ENCODE results near the gene AKAP12.
"Not testable (repeated sequence)": the region's sequence is repeated elsewhere in the genome, so short reads cannot be mapped to it uniquely, and the experiment has no call there.

AKAP12 gene

DNA sequence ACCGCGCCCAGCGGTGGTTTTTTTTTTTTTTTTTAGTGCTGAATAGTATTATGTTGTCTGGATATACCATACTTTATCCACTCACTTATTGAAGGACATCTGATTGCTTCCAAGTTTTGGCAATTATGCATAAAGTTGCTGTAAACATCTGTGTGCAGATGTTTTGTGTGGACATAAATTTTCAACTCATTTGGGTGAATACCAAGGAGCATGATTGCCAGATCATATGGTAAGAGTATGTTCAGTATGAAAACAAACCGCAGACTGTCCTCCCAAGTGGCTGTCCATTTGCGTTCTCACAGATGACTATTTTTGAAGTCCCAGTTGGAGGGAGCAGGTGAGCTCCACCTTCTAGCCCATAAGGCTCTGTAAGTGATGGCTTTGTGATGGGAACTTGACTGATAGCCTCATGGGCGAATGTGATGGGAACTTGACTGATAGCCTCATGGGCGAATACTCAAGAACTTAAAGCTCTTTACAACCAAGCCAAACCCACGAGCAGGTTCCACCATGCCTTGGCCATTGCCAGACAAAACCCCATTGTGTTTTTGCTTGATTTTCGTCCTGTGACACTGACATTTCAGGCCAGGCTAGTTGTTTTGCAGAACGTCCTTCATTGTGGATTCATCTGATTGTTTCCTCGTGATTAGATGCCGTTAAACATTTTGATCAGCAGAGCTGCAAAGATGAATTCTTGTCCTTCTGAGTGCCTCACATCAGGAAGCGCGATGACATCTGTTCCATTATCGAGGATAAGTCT, 100.6 kb downstream of the AKAP12 start:
- H3K4me3 ChIP-seq (ENCODE audit: control insufficient read depth, low read depth, low read length): no peak overlapping the region
- TF ChIP-seq, protein P1, sequence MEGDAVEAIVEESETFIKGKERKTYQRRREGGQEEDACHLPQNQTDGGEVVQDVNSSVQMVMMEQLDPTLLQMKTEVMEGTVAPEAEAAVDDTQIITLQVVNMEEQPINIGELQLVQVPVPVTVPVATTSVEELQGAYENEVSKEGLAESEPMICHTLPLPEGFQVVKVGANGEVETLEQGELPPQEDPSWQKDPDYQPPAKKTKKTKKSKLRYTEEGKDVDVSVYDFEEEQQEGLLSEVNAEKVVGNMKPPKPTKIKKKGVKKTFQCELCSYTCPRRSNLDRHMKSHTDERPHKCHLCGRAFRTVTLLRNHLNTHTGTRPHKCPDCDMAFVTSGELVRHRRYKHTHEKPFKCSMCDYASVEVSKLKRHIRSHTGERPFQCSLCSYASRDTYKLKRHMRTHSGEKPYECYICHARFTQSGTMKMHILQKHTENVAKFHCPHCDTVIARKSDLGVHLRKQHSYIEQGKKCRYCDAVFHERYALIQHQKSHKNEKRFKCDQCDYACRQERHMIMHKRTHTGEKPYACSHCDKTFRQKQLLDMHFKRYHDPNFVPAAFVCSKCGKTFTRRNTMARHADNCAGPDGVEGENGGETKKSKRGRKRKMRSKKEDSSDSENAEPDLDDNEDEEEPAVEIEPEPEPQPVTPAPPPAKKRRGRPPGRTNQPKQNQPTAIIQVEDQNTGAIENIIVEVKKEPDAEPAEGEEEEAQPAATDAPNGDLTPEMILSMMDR (IDR thresholded peaks at IDR 0.05; ENCODE audit: control insufficient read depth, insufficient read depth, low read depth, low read length, missing control alignments): no peak
- DNase-seq (ENCODE audit: low read depth): no peak

DNA sequence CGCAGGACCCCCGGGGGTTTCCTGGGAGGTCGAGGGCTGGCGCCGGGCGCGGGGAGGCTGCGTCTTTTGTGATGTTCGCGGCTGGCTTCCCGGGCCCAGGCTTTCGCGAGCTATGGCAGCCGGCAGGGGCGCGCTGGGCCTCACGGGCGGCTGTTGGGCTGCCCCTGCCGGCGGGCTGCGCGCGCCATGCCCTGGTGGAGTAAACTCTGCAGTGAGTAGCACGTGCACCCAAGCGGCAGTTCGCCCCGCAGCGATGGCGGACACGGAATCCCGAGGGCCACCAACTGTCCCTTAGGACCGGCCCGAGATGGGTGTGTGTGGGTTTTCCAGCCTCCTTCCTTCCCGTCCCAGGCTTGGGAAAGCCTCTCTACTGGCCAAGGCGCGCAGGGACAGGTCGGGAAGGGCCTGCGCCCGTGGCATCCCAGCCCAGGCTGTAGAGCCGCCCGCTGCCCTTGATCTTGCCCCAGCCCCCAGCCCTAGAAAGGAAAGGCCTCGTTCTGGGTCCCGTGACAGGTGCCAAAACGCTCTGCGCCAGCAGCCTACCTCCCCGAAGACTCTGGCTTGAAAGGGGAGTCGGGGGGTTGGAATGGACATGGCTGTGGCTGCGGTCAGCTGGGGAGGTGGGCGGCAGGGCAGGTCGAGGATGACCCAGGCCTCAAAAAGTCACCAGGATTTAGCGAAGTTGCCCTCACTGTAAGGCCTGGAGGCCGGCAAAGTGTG, 101.9 kb downstream of the AKAP12 start:
- no peak for DNase-seq (ENCODE audit: low read depth)
- TF ChIP-seq, protein P1 (IDR thresholded peaks at IDR 0.05; ENCODE audit: control insufficient read depth, insufficient read depth, low read depth, low read length, missing control alignments): no peak
- H3K4me3 ChIP-seq (ENCODE audit: control insufficient read depth, low read depth, low read length): no peak overlapping the region

DNA sequence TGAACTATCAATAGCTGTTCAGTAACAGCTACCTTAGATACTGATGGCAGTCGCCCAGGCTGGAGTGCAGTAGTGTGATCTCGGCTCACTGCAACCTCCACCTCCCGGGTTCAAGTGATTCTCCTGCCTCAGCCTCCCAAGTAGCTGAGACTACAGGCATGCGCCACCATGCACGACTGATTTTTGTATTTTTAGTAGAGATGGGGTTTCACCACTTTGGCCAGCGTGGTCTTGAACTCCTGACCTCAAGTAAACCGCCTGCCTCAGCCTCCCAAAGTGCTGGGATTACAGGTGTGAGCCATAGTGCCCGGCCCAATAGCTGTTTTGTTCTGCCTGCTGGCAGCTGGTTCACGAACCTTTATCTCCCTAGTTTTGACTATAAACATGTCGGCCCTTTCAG, 103.0 kb downstream of the AKAP12 start:
- DNase-seq (ENCODE audit: low read depth); H3K4me3 ChIP-seq (ENCODE audit: control insufficient read depth, low read depth, low read length): not testable (repeated sequence)

DNA sequence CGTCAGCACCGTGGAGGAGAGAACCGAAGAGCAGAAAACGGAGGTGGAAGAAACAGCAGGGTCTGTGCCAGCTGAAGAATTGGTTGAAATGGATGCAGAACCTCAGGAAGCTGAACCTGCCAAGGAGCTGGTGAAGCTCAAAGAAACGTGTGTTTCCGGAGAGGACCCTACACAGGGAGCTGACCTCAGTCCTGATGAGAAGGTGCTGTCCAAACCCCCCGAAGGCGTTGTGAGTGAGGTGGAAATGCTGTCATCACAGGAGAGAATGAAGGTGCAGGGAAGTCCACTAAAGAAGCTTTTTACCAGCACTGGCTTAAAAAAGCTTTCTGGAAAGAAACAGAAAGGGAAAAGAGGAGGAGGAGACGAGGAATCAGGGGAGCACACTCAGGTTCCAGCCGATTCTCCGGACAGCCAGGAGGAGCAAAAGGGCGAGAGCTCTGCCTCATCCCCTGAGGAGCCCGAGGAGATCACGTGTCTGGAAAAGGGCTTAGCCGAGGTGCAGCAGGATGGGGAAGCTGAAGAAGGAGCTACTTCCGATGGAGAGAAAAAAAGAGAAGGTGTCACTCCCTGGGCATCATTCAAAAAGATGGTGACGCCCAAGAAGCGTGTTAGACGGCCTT, 110.0 kb downstream of the AKAP12 start:
- H3K4me3 ChIP-seq (ENCODE audit: control insufficient read depth, low read depth, low read length): no peak overlapping the region
- DNase-seq (ENCODE audit: low read depth): no peak
- TF ChIP-seq, protein P1 (IDR thresholded peaks at IDR 0.05; ENCODE audit: control insufficient read depth, insufficient read depth, low read depth, low read length, missing control alignments): no peak

DNA sequence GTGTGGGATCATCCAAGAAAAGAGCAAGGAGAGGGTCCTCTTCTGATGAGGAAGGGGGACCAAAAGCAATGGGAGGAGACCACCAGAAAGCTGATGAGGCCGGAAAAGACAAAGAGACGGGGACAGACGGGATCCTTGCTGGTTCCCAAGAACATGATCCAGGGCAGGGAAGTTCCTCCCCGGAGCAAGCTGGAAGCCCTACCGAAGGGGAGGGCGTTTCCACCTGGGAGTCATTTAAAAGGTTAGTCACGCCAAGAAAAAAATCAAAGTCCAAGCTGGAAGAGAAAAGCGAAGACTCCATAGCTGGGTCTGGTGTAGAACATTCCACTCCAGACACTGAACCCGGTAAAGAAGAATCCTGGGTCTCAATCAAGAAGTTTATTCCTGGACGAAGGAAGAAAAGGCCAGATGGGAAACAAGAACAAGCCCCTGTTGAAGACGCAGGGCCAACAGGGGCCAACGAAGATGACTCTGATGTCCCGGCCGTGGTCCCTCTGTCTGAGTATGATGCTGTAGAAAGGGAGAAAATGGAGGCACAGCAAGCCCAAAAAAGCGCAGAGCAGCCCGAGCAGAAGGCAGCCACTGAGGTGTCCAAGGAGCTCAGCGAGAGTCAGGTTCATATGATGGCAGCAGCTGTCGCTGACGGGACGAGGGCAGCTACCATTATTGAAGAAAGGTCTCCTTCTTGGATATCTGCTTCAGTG, 110.8 kb downstream of the AKAP12 start:
- no peak overlapping the region for H3K4me3 ChIP-seq (ENCODE audit: control insufficient read depth, low read depth, low read length)

DNA sequence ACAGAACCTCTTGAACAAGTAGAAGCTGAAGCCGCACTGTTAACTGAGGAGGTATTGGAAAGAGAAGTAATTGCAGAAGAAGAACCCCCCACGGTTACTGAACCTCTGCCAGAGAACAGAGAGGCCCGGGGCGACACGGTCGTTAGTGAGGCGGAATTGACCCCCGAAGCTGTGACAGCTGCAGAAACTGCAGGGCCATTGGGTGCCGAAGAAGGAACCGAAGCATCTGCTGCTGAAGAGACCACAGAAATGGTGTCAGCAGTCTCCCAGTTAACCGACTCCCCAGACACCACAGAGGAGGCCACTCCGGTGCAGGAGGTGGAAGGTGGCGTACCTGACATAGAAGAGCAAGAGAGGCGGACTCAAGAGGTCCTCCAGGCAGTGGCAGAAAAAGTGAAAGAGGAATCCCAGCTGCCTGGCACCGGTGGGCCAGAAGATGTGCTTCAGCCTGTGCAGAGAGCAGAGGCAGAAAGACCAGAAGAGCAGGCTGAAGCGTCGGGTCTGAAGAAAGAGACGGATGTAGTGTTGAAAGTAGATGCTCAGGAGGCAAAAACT, 111.5 kb downstream of the AKAP12 start:
- TF ChIP-seq, protein P1 (IDR thresholded peaks at IDR 0.05; ENCODE audit: control insufficient read depth, insufficient read depth, low read depth, low read length, missing control alignments): no peak
- no peak overlapping the region for H3K4me3 ChIP-seq (ENCODE audit: control insufficient read depth, low read depth, low read length)
- DNase-seq (ENCODE audit: low read depth): no peak

More for the DNA sequence above, 110.8 kb downstream of the AKAP12 start:
- no peak for DNase-seq (ENCODE audit: low read depth)
- TF ChIP-seq, protein P1 (IDR thresholded peaks at IDR 0.05; ENCODE audit: control insufficient read depth, insufficient read depth, low read depth, low read length, missing control alignments): no peak
